Skeletal muscle tissue (tissue), 4 donors: Measurements from ENCODE around the gene GCH1. TPM values are rescaled to one million over a fixed set of nuclear protein-coding genes. Genes with fewer than 3 reads are reported as not detected.

Source experiments
- H3K27ac ChIP-seq: one replicate; pipeline ENCODE4 v1.7.0; 2013; ENCODE audit warnings: mild to moderate bottlenecking, low read depth, low read length, inconsistent platforms
- H3K27me3 ChIP-seq, 3 donors: one replicate each; pipeline ENCODE4 v1.7.0; 2013; ENCODE audit warnings: low read length in 3 of 3; ENCODE audit not compliant: control insufficient read depth in 3 of 3, insufficient read depth in 3 of 3
- H3K36me3 ChIP-seq, 3 donors: one replicate each; pipeline ENCODE4 v1.7.0; 2013; ENCODE audit warnings: low read length in 3 of 3; ENCODE audit not compliant: control insufficient read depth in 3 of 3, insufficient read depth in 3 of 3
- H3K4me1 ChIP-seq, 3 donors: one replicate each; pipeline ENCODE4 v1.7.0; 2013; ENCODE audit warnings: low read length in 3 of 3, mild to moderate bottlenecking in 3 of 3; ENCODE audit not compliant: control insufficient read depth in 3 of 3, insufficient read depth in 3 of 3
- H3K4me3 ChIP-seq, 3 donors: one replicate each; pipeline ENCODE4 v1.7.0; 2013; ENCODE audit warnings: low read length in 3 of 3
- H3K9ac ChIP-seq, 3 donors: one replicate each; pipeline ENCODE4 v1.7.0; 2013; ENCODE audit warnings: low read length in 3 of 3, mild to moderate bottlenecking in 3 of 3, moderate library complexity in 2 of 3, low read depth in 1 of 3
- H3K9me3 ChIP-seq, 3 donors: one replicate each; pipeline ENCODE4 v1.7.0; 2013; ENCODE audit warnings: low read length in 3 of 3; ENCODE audit not compliant: control insufficient read depth in 3 of 3
- total RNA-seq: library from RNA; depleted of rRNA; stranded (reverse); fragments of >200 nt; gene quantifications from one replicate; pipeline ENCODE4 v1.2.3, GENCODE V29; 2014
- donor health status: Osteomylitis.

GCH1 gene
- total RNA-seq, 1 donor from 2014 or later: 9.9 TPM

- H3K27me3 ChIP-seq: no peaks in the 10 kb centered on the region
- no peaks in the 10 kb centered on the region for H3K9me3 ChIP-seq
- H3K9ac ChIP-seq: no peak overlapping the region
Measured at GRCh38 chr14:54834727-54835126, 67.9 kb downstream of the GCH1 start.

GRCh38 chr14:54834081-54834480, 68.5 kb downstream of the GCH1 start:
- Histone ChIP-seq H3K36me3 (no peaks in the 10 kb centered on the region), H3K9me3 (no peaks in the 10 kb centered on the region), H3K4me1 (no peaks in the 10 kb centered on the region), H3K27ac (no peak overlapping the region), H3K4me3 (no peak overlapping the region), H3K9ac (no peak overlapping the region), H3K27me3 (no peaks in the 10 kb centered on the region)

More at GRCh38 chr14:54834727-54835126, 67.9 kb downstream of the GCH1 start:
- Histone ChIP-seq H3K27ac (no peak overlapping the region), H3K4me1 (peaks cover 0 to 2% (median 0%) of the 10 kb centered on the region in 3 donors), H3K36me3 (no peaks in the 10 kb centered on the region), H3K4me3 (no peak overlapping the region)

GRCh38 chr14:54830650-54831049, 72.0 kb downstream of the GCH1 start:
- no peaks in the 10 kb centered on the region for H3K27me3 ChIP-seq
- H3K4me3 ChIP-seq: no peak overlapping the region
- H3K36me3 ChIP-seq: no peaks in the 10 kb centered on the region
- H3K9me3 ChIP-seq: no peaks in the 10 kb centered on the region
- no peak overlapping the region for H3K27ac ChIP-seq
- no peak overlapping the region for H3K9ac ChIP-seq
- H3K4me1 ChIP-seq: no peaks in the 10 kb centered on the region

- H3K36me3 ChIP-seq: no peaks in the 10 kb centered on the region
- no peak overlapping the region for H3K9ac ChIP-seq
- H3K27ac ChIP-seq: no peak overlapping the region
- no peak overlapping the region for H3K4me3 ChIP-seq
- no peaks in the 10 kb centered on the region for H3K27me3 ChIP-seq
- no peaks in the 10 kb centered on the region for H3K9me3 ChIP-seq
- no peaks in the 10 kb centered on the region for H3K4me1 ChIP-seq
Measured at GRCh38 chr14:54829486-54830224, 73.0 kb downstream of the GCH1 start.

- Histone ChIP-seq H3K9ac (no peak overlapping the region), H3K36me3 (no peaks in the 10 kb centered on the region), H3K27me3 (no peaks in the 10 kb centered on the region), H3K4me3 (no peak overlapping the region), H3K4me1 (no peaks in the 10 kb centered on the region), H3K27ac (no peak overlapping the region), H3K9me3 (peaks cover 0 to 2% (median 0%) of the 10 kb centered on the region in 3 donors)
Measured at GRCh38 chr14:54828037-54828436, 74.6 kb downstream of the GCH1 start.

GRCh38 chr14:54823757-54824549, 78.7 kb downstream of the GCH1 start:
- Histone ChIP-seq H3K9me3 (peaks cover 0 to 2% (median 0%) of the 10 kb centered on the region in 3 donors), H3K4me1 (no peaks in the 10 kb centered on the region), H3K9ac (no peak overlapping the region), H3K36me3 (no peaks in the 10 kb centered on the region), H3K4me3 (no peak overlapping the region), H3K27ac (no peak overlapping the region), H3K27me3 (no peaks in the 10 kb centered on the region)

- peaks cover 0 to 2% (median 0%) of the 10 kb centered on the region in 3 donors for H3K9me3 ChIP-seq
Measured at GRCh38 chr14:54822685-54823084, 79.9 kb downstream of the GCH1 start.

GRCh38 chr14:54818201-54819133, 84.2 kb downstream of the GCH1 start:
- Histone ChIP-seq H3K27me3 (no peaks in the 10 kb centered on the region), H3K27ac (no peak overlapping the region), H3K4me3 (no peak overlapping the region), H3K9ac (no peak overlapping the region), H3K4me1 (peaks cover 0 to 3% (median 0%) of the 10 kb centered on the region in 3 donors), H3K36me3 (no peaks in the 10 kb centered on the region), H3K9me3 (peaks cover 0 to 2% (median 0%) of the 10 kb centered on the region in 3 donors)

More at GRCh38 chr14:54822685-54823084, 79.9 kb downstream of the GCH1 start:
- Histone ChIP-seq H3K27ac (no peak overlapping the region), H3K9ac (no peak overlapping the region), H3K36me3 (no peaks in the 10 kb centered on the region), H3K4me3 (no peak overlapping the region), H3K4me1 (no peaks in the 10 kb centered on the region), H3K27me3 (no peaks in the 10 kb centered on the region)

GRCh38 chr14:54817506-54817905, 85.1 kb downstream of the GCH1 start:
- H3K36me3 ChIP-seq: no peaks in the 10 kb centered on the region
- no peaks in the 10 kb centered on the region for H3K9me3 ChIP-seq
- H3K27me3 ChIP-seq: no peaks in the 10 kb centered on the region
- H3K4me1 ChIP-seq: peaks cover 0 to 3% (median 0%) of the 10 kb centered on the region in 3 donors
- H3K9ac ChIP-seq: no peak overlapping the region
- no peak overlapping the region for H3K4me3 ChIP-seq
- H3K27ac ChIP-seq: no peak overlapping the region
